ENCODE data around the gene PAIP1.

GRCh38 chr5:43589310-43589709 lies 32.4 kb upstream of the PAIP1 start:
- TF ChIP-seq CTCF (conservative IDR thresholded peaks at IDR 0.05; ENCODE audit: low read depth, low read length) (no peak), EZH2 (IDR thresholded peaks at IDR 0.05; ENCODE audit: borderline replicate concordance, low read depth, low read length, poor library complexity, severe bottlenecking) (no peak)
